HG03457 (cell line): Measurements from ENCODE around the gene TANC2.
"Not testable (repeated sequence)": the region's sequence is repeated elsewhere in the genome, so short reads cannot be mapped to it uniquely, and the experiment has no call there.

Experiments used
- ATAC-seq: cut with Tn5 transposase; IDR thresholded peaks from one replicate; pipeline ENCODE4 v1.9.1; 2021; ENCODE audit warnings: moderate number of reproducible peaks; ENCODE audit not compliant: unreplicated experiment

TANC2 gene

GRCh38 chr17:62963296-62963695, 2.7 kb upstream of the TANC2 start:
- no peak for ATAC-seq

- no peak for ATAC-seq
These were observed 1.5 kb upstream of the TANC2 start for GRCh38 chr17:62964506-62964905.

GRCh38 chr17:62965174-62965685, 805 bp upstream of the TANC2 start:
- no peak for ATAC-seq

- ATAC-seq: no peak
These were observed 580 bp downstream of the TANC2 start for GRCh38 chr17:62966426-62967204.

GRCh38 chr17:62967205-62967529, 1.1 kb downstream of the TANC2 start:
- no peak for ATAC-seq

- peak; percentile 77 for ATAC-seq
These were observed 2.4 kb downstream of the TANC2 start for GRCh38 chr17:62968445-62968923.

- no peak for ATAC-seq
These were observed 4.6 kb downstream of the TANC2 start for GRCh38 chr17:62970610-62971009.

GRCh38 chr17:62971853-62972252, 5.8 kb downstream of the TANC2 start:
- no peak for ATAC-seq

- ATAC-seq: no peak
These were observed 8.8 kb downstream of the TANC2 start for GRCh38 chr17:62974788-62975187.

- no peak for ATAC-seq
These were observed 9.2 kb downstream of the TANC2 start for GRCh38 chr17:62975206-62975605.

- ATAC-seq: not testable (repeated sequence)
These were observed 10.7 kb downstream of the TANC2 start for GRCh38 chr17:62976643-62977231.

- no peak for ATAC-seq
These were observed 14.8 kb downstream of the TANC2 start for GRCh38 chr17:62980842-62981241.

GRCh38 chr17:62981933-62982332, 15.9 kb downstream of the TANC2 start:
- ATAC-seq: no peak

GRCh38 chr17:62984801-62985200, 18.8 kb downstream of the TANC2 start:
- ATAC-seq: no peak

- ATAC-seq: no peak
These were observed 20.5 kb downstream of the TANC2 start for GRCh38 chr17:62986549-62986948.

GRCh38 chr17:62987136-62987535, 21.1 kb downstream of the TANC2 start:
- no peak for ATAC-seq

GRCh38 chr17:62989501-62989900, 23.5 kb downstream of the TANC2 start:
- ATAC-seq: no peak

GRCh38 chr17:62994931-62995330, 28.9 kb downstream of the TANC2 start:
- no peak for ATAC-seq

- no peak for ATAC-seq
These were observed 29.4 kb downstream of the TANC2 start for GRCh38 chr17:62995377-62995885.

GRCh38 chr17:62996221-62996620, 30.2 kb downstream of the TANC2 start:
- no peak for ATAC-seq

GRCh38 chr17:62998166-62998565, 32.1 kb downstream of the TANC2 start:
- ATAC-seq: no peak
